Neuronal stem cell (in vitro differentiated cells): ENCODE measurements around the gene CIAO1.

Source experiments
- DNase-seq: peaks from one replicate; pipeline ENCODE4 v3.0.0-alpha.2; 2013; ENCODE audit warnings: low spot score
- H2AFZ ChIP-seq: one replicate; pipeline ENCODE4 v1.6.1; 2013; ENCODE audit warnings: mild to moderate bottlenecking, low read length, inconsistent platforms
- H2AK5ac ChIP-seq: 2 replicates; pipeline ENCODE4 v1.6.1; 2013; ENCODE audit warnings: low read depth, mild to moderate bottlenecking, inconsistent platforms, low read length, moderate library complexity, mixed read lengths
- H2BK120ac ChIP-seq: 2 replicates; pipeline ENCODE4 v1.6.1; 2013; ENCODE audit warnings: low read depth, mild to moderate bottlenecking, inconsistent platforms, low read length, moderate library complexity, mixed read lengths
- H2BK12ac ChIP-seq: one replicate; pipeline ENCODE4 v1.6.1; 2013; ENCODE audit warnings: low read length, inconsistent platforms
- H2BK15ac ChIP-seq: 2 replicates; pipeline ENCODE4 v1.6.1; 2013; ENCODE audit warnings: mild to moderate bottlenecking, low read length, inconsistent platforms, mixed read lengths
- H2BK5ac ChIP-seq: one replicate; pipeline ENCODE4 v1.6.1; 2013; ENCODE audit warnings: inconsistent platforms, mild to moderate bottlenecking, low read length, moderate library complexity
- H3K14ac ChIP-seq: one replicate; pipeline ENCODE4 v1.6.1; 2013; ENCODE audit warnings: low read length, inconsistent platforms
- H3K18ac ChIP-seq: 2 replicates; pipeline ENCODE4 v1.6.1; 2013; ENCODE audit warnings: low read length, inconsistent platforms
- H3K23ac ChIP-seq: 2 replicates; pipeline ENCODE4 v1.6.1; 2013; ENCODE audit warnings: low read depth, mild to moderate bottlenecking, mixed read lengths, low read length, inconsistent platforms; ENCODE audit not compliant: poor library complexity
- H3K27ac ChIP-seq: replicated peaks from 3 replicates; pipeline ENCODE4 v1.5.1; 2013; ENCODE audit warnings: low read length, inconsistent platforms
- H3K27me3 ChIP-seq, 3 experiments: 2 replicates each; pipeline ENCODE4 v1.6.1; 2013; ENCODE audit warnings: low read length in 3 of 3, mild to moderate bottlenecking in 2 of 3, inconsistent platforms in 1 of 3, low read depth in 1 of 3, mixed read lengths in 1 of 3, moderate library complexity in 1 of 3; ENCODE audit not compliant: control insufficient read depth in 3 of 3, insufficient read depth in 3 of 3
- H3K36me3 ChIP-seq, 2 donors: replicated peaks in 1 of 2; 2 replicates each; pipeline ENCODE4 v1.6.1; 2013; ENCODE audit warnings: low read length in 2 of 2; ENCODE audit not compliant: control insufficient read depth in 2 of 2, insufficient read depth in 2 of 2
- H3K4ac ChIP-seq: 2 replicates; pipeline ENCODE4 v1.6.1; 2013; ENCODE audit warnings: inconsistent platforms, mild to moderate bottlenecking, low read length, moderate library complexity
- H3K4me1 ChIP-seq, 2 donors: 1 replicate in 1 of 2; 2 replicates in 1 of 2; pipeline ENCODE4 v1.6.1; 2013; ENCODE audit warnings: low read length in 2 of 2, low read depth in 1 of 2; ENCODE audit not compliant: control insufficient read depth in 2 of 2, insufficient read depth in 1 of 2
- H3K4me2 ChIP-seq: one replicate; pipeline ENCODE4 v1.6.1; 2013; ENCODE audit warnings: mild to moderate bottlenecking, low read length, inconsistent platforms; ENCODE audit not compliant: insufficient read depth, poor library complexity, severe bottlenecking
- H3K4me3 ChIP-seq, 2 donors: 2 replicates each; pipeline ENCODE4 v1.5.1; 2013; ENCODE audit warnings: low read length in 2 of 2, mild to moderate bottlenecking in 2 of 2, inconsistent platforms in 1 of 2, moderate library complexity in 1 of 2
- H3K79me1 ChIP-seq: one replicate; pipeline ENCODE4 v1.6.1; 2013; ENCODE audit warnings: low read depth, mild to moderate bottlenecking, inconsistent platforms, low read length, moderate library complexity
- H3K9ac ChIP-seq: one replicate; pipeline ENCODE4 v1.6.1; 2013; ENCODE audit warnings: mild to moderate bottlenecking, low read depth, low read length, inconsistent platforms; ENCODE audit not compliant: poor library complexity
- H3K9me3 ChIP-seq, 2 donors: replicated peaks in 1 of 2; 2 replicates each; pipeline versions ENCODE3 to v1.6.1; 2013; ENCODE audit warnings: low read length in 2 of 2, mild to moderate bottlenecking in 2 of 2, inconsistent platforms in 1 of 2, low read depth in 1 of 2, mixed read lengths in 1 of 2, moderate library complexity in 1 of 2; ENCODE audit not compliant: control insufficient read depth in 2 of 2, insufficient read depth in 1 of 2
- H4K8ac ChIP-seq: one replicate; pipeline ENCODE4 v1.6.1; 2013; ENCODE audit warnings: low read depth, mild to moderate bottlenecking, inconsistent platforms, low read length, moderate library complexity
- H4K91ac ChIP-seq: one replicate; pipeline ENCODE4 v1.6.1; 2013; ENCODE audit warnings: low read length, low read depth, mild to moderate bottlenecking, inconsistent platforms; ENCODE audit not compliant: poor library complexity
- WGBS, 2 donors: extraction: QIAGEN DNeasy Blood & Tissue Kit; methylation state at CpG; one replicate each; pipeline ENCODE4 v1.1.7; 2013; ENCODE audit warnings: missing lambda C conversion rate in 2 of 2, mixed read lengths in 1 of 2; ENCODE audit not compliant: insufficient read length in 2 of 2, insufficient replicate concordance in 1 of 2; ENCODE audit errors: extremely low coverage in 2 of 2; 5-methylcytosine and 5-hydroxymethylcytosine counted together

The CIAO1 gene

GRCh38 chr2:96261328-96262003, 4.6 kb upstream of the CIAO1 start:
- Histone ChIP-seq H3K4ac (no peak overlapping the region), H3K23ac (no peak overlapping the region), H2AK5ac (no peak overlapping the region), H3K4me2 (no peak overlapping the region), H2BK15ac (no peak overlapping the region), H3K79me1 (peaks cover 7% of the 10 kb centered on the region), H3K9me3 (no peaks in the 10 kb centered on the region), H3K4me1 (peaks cover 0 to 13% of the 10 kb centered on the region in 2 donors), H3K9ac (no peak overlapping the region), H4K91ac (no peak overlapping the region), H2BK12ac (no peak overlapping the region), H3K14ac (no peak overlapping the region), H3K27ac (no peak overlapping the region), H2AFZ (no peak overlapping the region), H3K18ac (no peak overlapping the region), H2BK120ac (no peak overlapping the region), H4K8ac (no peak overlapping the region), H3K36me3 (peaks cover 2 to 54% of the 10 kb centered on the region in 2 donors), H3K27me3 (no peaks in the 10 kb centered on the region), H3K4me3 (no peak overlapping the region), H2BK5ac (no peak overlapping the region)
- WGBS, 2 donors: no CpG with 5 or more reads among the region's 6 CpGs
- no peak for DNase-seq

- Histone ChIP-seq H3K4me3 (no peak overlapping the region), H3K23ac (no peak overlapping the region), H3K4ac (no peak overlapping the region), H3K18ac (no peak overlapping the region), H3K4me1 (peaks cover 3 to 19% of the 10 kb centered on the region in 2 donors), H2AK5ac (no peak overlapping the region), H3K36me3 (peaks cover 2 to 52% of the 10 kb centered on the region in 2 donors), H3K9ac (no peak overlapping the region), H3K14ac (no peak overlapping the region), H3K27me3 (no peaks in the 10 kb centered on the region), H2BK15ac (no peak overlapping the region), H4K8ac (no peak overlapping the region), H2BK5ac (no peak overlapping the region), H2BK120ac (no peak overlapping the region), H3K9me3 (no peaks in the 10 kb centered on the region), H2AFZ (no peak overlapping the region), H2BK12ac (no peak overlapping the region), H3K79me1 (peaks cover 8% of the 10 kb centered on the region), H3K27ac (no peak overlapping the region), H3K4me2 (no peak overlapping the region), H4K91ac (no peak overlapping the region)
- no CpG with 5 or more reads among the region's 2 CpGs for WGBS, 2 donors
- DNase-seq: no peak
Observed at GRCh38 chr2:96262306-96262705, 3.7 kb upstream of the CIAO1 start.

- H3K4ac ChIP-seq: no peak overlapping the region
- H4K91ac ChIP-seq: no peak overlapping the region
- no peak overlapping the region for H3K27ac ChIP-seq
- H2BK12ac ChIP-seq: no peak overlapping the region
- no peak overlapping the region for H3K4me2 ChIP-seq
- H3K18ac ChIP-seq: no peak overlapping the region
- peaks cover 12 to 56% of the 10 kb centered on the region in 2 donors for H3K36me3 ChIP-seq
- no peak for DNase-seq
- no peak overlapping the region for H4K8ac ChIP-seq
- peaks cover 12% of the 10 kb centered on the region for H3K79me1 ChIP-seq
- no peak overlapping the region for H2AK5ac ChIP-seq
- no peak overlapping the region for H2BK5ac ChIP-seq
- H3K9me3 ChIP-seq: no peaks in the 10 kb centered on the region
- no peak overlapping the region for H2BK120ac ChIP-seq
- H3K9ac ChIP-seq: no peak overlapping the region
- no peak overlapping the region for H2AFZ ChIP-seq
- peaks cover 5 to 20% of the 10 kb centered on the region in 2 donors for H3K4me1 ChIP-seq
- no peak overlapping the region for H3K23ac ChIP-seq
- no peak overlapping the region for H3K14ac ChIP-seq
- no peak overlapping the region for H2BK15ac ChIP-seq
- no CpG with 5 or more reads among the region's 4 CpGs for WGBS, 2 donors
- no peaks in the 10 kb centered on the region for H3K27me3 ChIP-seq
- H3K4me3 ChIP-seq: peak overlapping the region in 1 of 2 donors; percentile 96
Observed at GRCh38 chr2:96264086-96264485, 1.9 kb upstream of the CIAO1 start.

- 100% methylated on average over 2 of the region's 33 CpGs; no CpG with 5 or more reads in 1 of the 2 donors for WGBS, 2 donors
- Histone ChIP-seq H3K4me1 (peaks cover 5 to 20% of the 10 kb centered on the region in 2 donors), H2BK12ac (no peak overlapping the region), H2AK5ac (no peak overlapping the region), H4K91ac (no peak overlapping the region), H2BK5ac (no peak overlapping the region), H3K36me3 (peaks cover 16 to 53% of the 10 kb centered on the region in 2 donors), H2AFZ (peak overlapping the region; percentile 99), H3K18ac (no peak overlapping the region), H3K23ac (peak overlapping the region; percentile 70), H2BK120ac (no peak overlapping the region), H3K4me3 (peak overlapping the region; percentile 92 to 96), H3K4me2 (peak overlapping the region; percentile 97), H3K27me3 (no peaks in the 10 kb centered on the region), H3K9me3 (no peaks in the 10 kb centered on the region), H3K79me1 (peaks cover 8% of the 10 kb centered on the region), H3K27ac (no peak overlapping the region), H3K9ac (peak overlapping the region; percentile 95), H3K4ac (no peak overlapping the region), H4K8ac (no peak overlapping the region), H3K14ac (no peak overlapping the region), H2BK15ac (no peak overlapping the region)
- DNase-seq: no peak
Observed at GRCh38 chr2:96264656-96265348, 1.2 kb upstream of the CIAO1 start.
